ENCODE results near the gene PLAAT5. TPM values are rescaled to one million over a fixed set of nuclear protein-coding genes. Genes with fewer than 3 reads are reported as not detected.
A peak's percentile ranks its signal among the peaks of the same experiment; 100 is the strongest.
"Not testable (repeated sequence)": the region's sequence is repeated elsewhere in the genome, so short reads cannot be mapped to it uniquely, and the experiment has no call there.

The PLAAT5 gene
- total RNA-seq, 1 experiment from 2014 or later, result 8.5 TPM

GRCh38 chr11:63435351-63435750 lies 55.6 kb downstream of the PLAAT5 start:
- not testable (repeated sequence) for H4K91ac ChIP-seq (ENCODE audit: insufficient read length, low read depth, low read length); H2BK5ac ChIP-seq (ENCODE audit: insufficient read length, low read length); H3K27ac ChIP-seq (ENCODE audit: insufficient read length, low read depth, low read length); H3K79me2 ChIP-seq (ENCODE audit: insufficient read depth, low read length); H3K23me2 ChIP-seq (ENCODE audit: insufficient read length, low read depth, low read length, poor library complexity, severe bottlenecking); H3K23ac ChIP-seq (ENCODE audit: insufficient read length, low read depth, low read length); H2BK15ac ChIP-seq (ENCODE audit: low read depth, low read length); H3K56ac ChIP-seq (ENCODE audit: insufficient read length, low read depth, low read length); H3K4me2 ChIP-seq (ENCODE audit: insufficient read depth, insufficient read length, low read length); DNase-seq; H3K9me3 ChIP-seq (ENCODE audit: control insufficient read depth, low read depth, low read length); H3K79me1 ChIP-seq (ENCODE audit: insufficient read depth, low read depth, low read length, poor library complexity, severe bottlenecking); H2BK12ac ChIP-seq (ENCODE audit: insufficient read length, low read depth, low read length); H4K20me1 ChIP-seq (ENCODE audit: control insufficient read depth, insufficient read depth, insufficient read length); H2AK5ac ChIP-seq (ENCODE audit: insufficient read length, low read length); H2BK20ac ChIP-seq (ENCODE audit: low read depth, low read length, poor library complexity, severe bottlenecking); H3K14ac ChIP-seq (ENCODE audit: insufficient read depth, low read length); H3K18ac ChIP-seq (ENCODE audit: insufficient read length, low read depth, low read length); H3K4ac ChIP-seq (ENCODE audit: low read depth, low read length); H2AFZ ChIP-seq (ENCODE audit: low read length); H3T11ph ChIP-seq (ENCODE audit: low read length); H4K8ac ChIP-seq (replicated peaks; ENCODE audit: insufficient read length, low read depth, low read length); H3K27me3 ChIP-seq (ENCODE audit: insufficient read depth, low read length); H3K27me3 Mint-ChIP-seq (ENCODE audit: low read depth); H3K9ac ChIP-seq (ENCODE audit: extremely low read depth, insufficient read length, low read length); H3K4me1 ChIP-seq (ENCODE audit: insufficient read depth, low read length); H4K5ac ChIP-seq (ENCODE audit: insufficient read length, low read depth, low read length); H2BK120ac ChIP-seq (ENCODE audit: low read depth, low read length, poor library complexity, severe bottlenecking)
- peak overlapping the region in 2 of 3 experiments; percentile 27 to 44; a peak in 3 of 7 replicates for H3K27ac Mint-ChIP-seq
- H3K36me3 Mint-ChIP-seq (ENCODE audit: insufficient read depth in 1 of 3, low read depth in 3 of 3), result peaks cover 16 to 39% (median 32%) of the 10 kb centered on the region in 3 experiments
- H3K4me3 Mint-ChIP-seq, result peak overlapping the region in 1 of 2 experiments; percentile 19; a peak in 1 of 5 replicates
- H3K9me3 Mint-ChIP-seq, result peaks cover 34 to 43% of the 10 kb centered on the region in 2 experiments
- H3K4me1 Mint-ChIP-seq, result peaks cover 11 to 14% of the 10 kb centered on the region in 2 experiments
- WGBS (ENCODE audit: extremely low coverage, insufficient read length, low lambda C conversion rate), result no CpG with 5 or more reads among the region's 22 CpGs

- not testable (repeated sequence) for H4K20me1 ChIP-seq (ENCODE audit: control insufficient read depth, insufficient read depth, insufficient read length); H3K27me3 Mint-ChIP-seq (ENCODE audit: low read depth); H3K27ac ChIP-seq (ENCODE audit: insufficient read length, low read depth, low read length); H2BK15ac ChIP-seq (ENCODE audit: low read depth, low read length); H2BK5ac ChIP-seq (ENCODE audit: insufficient read length, low read length); H2BK12ac ChIP-seq (ENCODE audit: insufficient read length, low read depth, low read length); H3K4me3 Mint-ChIP-seq; H3K23ac ChIP-seq (ENCODE audit: insufficient read length, low read depth, low read length); H3K4me1 ChIP-seq (ENCODE audit: insufficient read depth, low read length); H3K9ac ChIP-seq (ENCODE audit: extremely low read depth, insufficient read length, low read length); H3K79me1 ChIP-seq (ENCODE audit: insufficient read depth, low read depth, low read length, poor library complexity, severe bottlenecking); H3K27ac Mint-ChIP-seq; DNase-seq; H3K9me3 ChIP-seq (ENCODE audit: control insufficient read depth, low read depth, low read length); H2BK120ac ChIP-seq (ENCODE audit: low read depth, low read length, poor library complexity, severe bottlenecking); H2AFZ ChIP-seq (ENCODE audit: low read length); H3K23me2 ChIP-seq (ENCODE audit: insufficient read length, low read depth, low read length, poor library complexity, severe bottlenecking); H3T11ph ChIP-seq (ENCODE audit: low read length); H4K5ac ChIP-seq (ENCODE audit: insufficient read length, low read depth, low read length); H3K4ac ChIP-seq (ENCODE audit: low read depth, low read length); H3K27me3 ChIP-seq (ENCODE audit: insufficient read depth, low read length); H3K4me2 ChIP-seq (ENCODE audit: insufficient read depth, insufficient read length, low read length); H3K56ac ChIP-seq (ENCODE audit: insufficient read length, low read depth, low read length); H3K14ac ChIP-seq (ENCODE audit: insufficient read depth, low read length); H3K79me2 ChIP-seq (ENCODE audit: insufficient read depth, low read length); H3K18ac ChIP-seq (ENCODE audit: insufficient read length, low read depth, low read length); H4K91ac ChIP-seq (ENCODE audit: insufficient read length, low read depth, low read length); H2BK20ac ChIP-seq (ENCODE audit: low read depth, low read length, poor library complexity, severe bottlenecking); H2AK5ac ChIP-seq (ENCODE audit: insufficient read length, low read length); H4K8ac ChIP-seq (replicated peaks; ENCODE audit: insufficient read length, low read depth, low read length)
- Mint-ChIP-seq H3K9me3 (peaks cover 27 to 39% of the 10 kb centered on the region in 2 experiments), H3K4me1 (peaks cover 14 to 17% of the 10 kb centered on the region in 2 experiments), H3K36me3 (ENCODE audit: insufficient read depth in 1 of 3, low read depth in 3 of 3) (peaks cover 18 to 39% (median 30%) of the 10 kb centered on the region in 3 experiments; a peak in 6 of 7 replicates)
- WGBS (ENCODE audit: extremely low coverage, insufficient read length, low lambda C conversion rate), result no CpG with 5 or more reads among the region's 2 CpGs
Observed at GRCh38 chr11:63430731-63431130, 60.2 kb downstream of the PLAAT5 start.
